Activated naive CD8-positive, alpha-beta T cell treated with anti-CD3 and anti-CD28 coated beads for 36 hours (primary cell): ENCODE measurements around the gene RAG2. TPM values are rescaled to one million over a fixed set of nuclear protein-coding genes. Genes with fewer than 3 reads are reported as not detected.

Experiments used
- DNase-seq: peaks from one replicate; pipeline ENCODE4 v3.0.0; 2021
- H3K27ac Mint-ChIP-seq: one replicate; pipeline ENCODE4 v1.8.0; 2022; ENCODE audit warnings: mild to moderate bottlenecking, moderate library complexity, mixed read lengths
- H3K27me3 Mint-ChIP-seq: one replicate; pipeline ENCODE4 v1.8.0; 2022; ENCODE audit warnings: mild to moderate bottlenecking, mixed read lengths
- H3K36me3 Mint-ChIP-seq: one replicate; pipeline ENCODE4 v1.8.0; 2021; ENCODE audit warnings: mild to moderate bottlenecking, mixed read lengths
- H3K4me1 Mint-ChIP-seq: one replicate; pipeline ENCODE4 v1.8.0; 2021; ENCODE audit warnings: mixed read lengths
- H3K4me3 Mint-ChIP-seq: one replicate; pipeline ENCODE4 v1.8.0; 2022; ENCODE audit warnings: mild to moderate bottlenecking, moderate library complexity, mixed read lengths
- H3K9me3 Mint-ChIP-seq: one replicate; pipeline ENCODE4 v1.8.0; 2022; ENCODE audit warnings: mixed read lengths
- total RNA-seq, 2 experiments: library from RNA; stranded (reverse); gene quantifications; one replicate each; pipeline ENCODE4 v1.2.3, GENCODE V29; 2021

The RAG2 gene
- not detected for total RNA-seq

GRCh38 chr11:36598051-36598450, at the start of gene RAG2:
Gene RAG2, minus strand, starts transcription at chr11:36598236. Its CDS starts 4,068 bp downstream, at chr11:36594168.
- peaks cover 5% of the 10 kb centered on the region for H3K4me1 Mint-ChIP-seq
- no peaks in the 10 kb centered on the region for H3K36me3 Mint-ChIP-seq
- no peaks in the 10 kb centered on the region for H3K9me3 Mint-ChIP-seq
- H3K4me3 Mint-ChIP-seq = no peak within 1 kb of the TSS
- H3K27me3 Mint-ChIP-seq = peaks cover 43% of the 10 kb centered on the region
- DNase-seq = no peak
- H3K27ac Mint-ChIP-seq = no peak within 1 kb of the TSS

GRCh38 chr11:36638556-36638955, 40.5 kb upstream of the RAG2 start:
- Mint-ChIP-seq H3K9me3 (peaks cover 3% of the 10 kb centered on the region), H3K4me1 (no peaks in the 10 kb centered on the region), H3K27me3 (no peaks in the 10 kb centered on the region), H3K4me3 (no peak overlapping the region), H3K36me3 (no peaks in the 10 kb centered on the region), H3K27ac (no peak overlapping the region)
- DNase-seq = no peak

- DNase-seq = no peak
- Mint-ChIP-seq H3K9me3 (no peaks in the 10 kb centered on the region), H3K36me3 (no peaks in the 10 kb centered on the region), H3K4me1 (peaks cover 3% of the 10 kb centered on the region), H3K4me3 (no peak overlapping the region), H3K27ac (no peak overlapping the region), H3K27me3 (no peaks in the 10 kb centered on the region)
These were observed 37.2 kb upstream of the RAG2 start for GRCh38 chr11:36635066-36635862.

GRCh38 chr11:36631774-36632173, 33.7 kb upstream of the RAG2 start:
- no peak overlapping the region for H3K27ac Mint-ChIP-seq
- DNase-seq = no peak
- no peaks in the 10 kb centered on the region for H3K36me3 Mint-ChIP-seq
- H3K27me3 Mint-ChIP-seq = peaks cover 5% of the 10 kb centered on the region
- H3K4me3 Mint-ChIP-seq = no peak overlapping the region
- peaks cover 3% of the 10 kb centered on the region for H3K4me1 Mint-ChIP-seq
- no peaks in the 10 kb centered on the region for H3K9me3 Mint-ChIP-seq

- Mint-ChIP-seq H3K9me3 (no peaks in the 10 kb centered on the region), H3K4me3 (no peak overlapping the region), H3K27ac (no peak overlapping the region), H3K4me1 (peaks cover 3% of the 10 kb centered on the region), H3K36me3 (no peaks in the 10 kb centered on the region), H3K27me3 (peaks cover 5% of the 10 kb centered on the region)
- no peak for DNase-seq
These were observed 30.8 kb upstream of the RAG2 start for GRCh38 chr11:36628765-36629244.

- peaks cover 3% of the 10 kb centered on the region for H3K4me1 Mint-ChIP-seq
- H3K36me3 Mint-ChIP-seq = no peaks in the 10 kb centered on the region
- H3K9me3 Mint-ChIP-seq = no peaks in the 10 kb centered on the region
- H3K27ac Mint-ChIP-seq = no peak overlapping the region
- DNase-seq = no peak
- H3K4me3 Mint-ChIP-seq = no peak overlapping the region
- peaks cover 8% of the 10 kb centered on the region for H3K27me3 Mint-ChIP-seq
These were observed 30.1 kb upstream of the RAG2 start for GRCh38 chr11:36628141-36628540.

GRCh38 chr11:36627471-36627870, 29.4 kb upstream of the RAG2 start:
- no peak overlapping the region for H3K4me3 Mint-ChIP-seq
- DNase-seq = no peak
- no peaks in the 10 kb centered on the region for H3K9me3 Mint-ChIP-seq
- H3K27me3 Mint-ChIP-seq = peaks cover 8% of the 10 kb centered on the region
- no peak overlapping the region for H3K27ac Mint-ChIP-seq
- H3K36me3 Mint-ChIP-seq = no peaks in the 10 kb centered on the region
- peaks cover 3% of the 10 kb centered on the region for H3K4me1 Mint-ChIP-seq

- DNase-seq = no peak
- Mint-ChIP-seq H3K27me3 (peaks cover 8% of the 10 kb centered on the region), H3K36me3 (no peaks in the 10 kb centered on the region), H3K4me1 (peaks cover 3% of the 10 kb centered on the region), H3K27ac (no peak overlapping the region), H3K4me3 (no peak overlapping the region), H3K9me3 (no peaks in the 10 kb centered on the region)
These were observed 29.0 kb upstream of the RAG2 start for GRCh38 chr11:36627006-36627405.

GRCh38 chr11:36623494-36623893, 25.5 kb upstream of the RAG2 start:
- no peaks in the 10 kb centered on the region for H3K36me3 Mint-ChIP-seq
- no peak for DNase-seq
- H3K27me3 Mint-ChIP-seq = peaks cover 17% of the 10 kb centered on the region

GRCh38 chr11:36622431-36623136, 24.5 kb upstream of the RAG2 start:
- no peaks in the 10 kb centered on the region for H3K9me3 Mint-ChIP-seq
- H3K27me3 Mint-ChIP-seq = peaks cover 18% of the 10 kb centered on the region
- no peak for DNase-seq
- H3K36me3 Mint-ChIP-seq = no peaks in the 10 kb centered on the region
- no peak overlapping the region for H3K4me3 Mint-ChIP-seq
- H3K27ac Mint-ChIP-seq = no peak overlapping the region
- no peaks in the 10 kb centered on the region for H3K4me1 Mint-ChIP-seq

More at GRCh38 chr11:36623494-36623893, 25.5 kb upstream of the RAG2 start:
- Mint-ChIP-seq H3K27ac (no peak overlapping the region), H3K9me3 (no peaks in the 10 kb centered on the region), H3K4me3 (no peak overlapping the region), H3K4me1 (no peaks in the 10 kb centered on the region)

GRCh38 chr11:36620246-36620645, 22.2 kb upstream of the RAG2 start:
- Mint-ChIP-seq H3K9me3 (no peaks in the 10 kb centered on the region), H3K4me1 (no peaks in the 10 kb centered on the region), H3K36me3 (no peaks in the 10 kb centered on the region), H3K4me3 (no peak overlapping the region), H3K27ac (no peak overlapping the region), H3K27me3 (peaks cover 18% of the 10 kb centered on the region)
- no peak for DNase-seq

GRCh38 chr11:36619502-36619901, 21.5 kb upstream of the RAG2 start:
- Mint-ChIP-seq H3K9me3 (no peaks in the 10 kb centered on the region), H3K4me3 (no peak overlapping the region)

GRCh38 chr11:36618363-36619047, 20.5 kb upstream of the RAG2 start:
- no peaks in the 10 kb centered on the region for H3K36me3 Mint-ChIP-seq
- no peak overlapping the region for H3K27ac Mint-ChIP-seq
- no peak overlapping the region for H3K4me3 Mint-ChIP-seq
- H3K27me3 Mint-ChIP-seq = peaks cover 16% of the 10 kb centered on the region
- no peak for DNase-seq
- no peaks in the 10 kb centered on the region for H3K4me1 Mint-ChIP-seq
- H3K9me3 Mint-ChIP-seq = no peaks in the 10 kb centered on the region

More at GRCh38 chr11:36619502-36619901, 21.5 kb upstream of the RAG2 start:
- H3K36me3 Mint-ChIP-seq = no peaks in the 10 kb centered on the region
- no peak overlapping the region for H3K27ac Mint-ChIP-seq
- peaks cover 18% of the 10 kb centered on the region for H3K27me3 Mint-ChIP-seq
- no peak for DNase-seq
- H3K4me1 Mint-ChIP-seq = no peaks in the 10 kb centered on the region

- no peak for DNase-seq
- Mint-ChIP-seq H3K4me1 (no peaks in the 10 kb centered on the region), H3K4me3 (no peak overlapping the region), H3K9me3 (no peaks in the 10 kb centered on the region), H3K27ac (no peak overlapping the region), H3K36me3 (no peaks in the 10 kb centered on the region), H3K27me3 (peaks cover 15% of the 10 kb centered on the region)
These were observed 19.7 kb upstream of the RAG2 start for GRCh38 chr11:36617543-36618362.
